B cell (primary cell): ENCODE results near the gene SLC45A3.
"Not testable (repeated sequence)": the region's sequence is repeated elsewhere in the genome, so short reads cannot be mapped to it uniquely, and the experiment has no call there.

ENCODE experiments used
- CTCF ChIP-seq: fragments of 200-600 bp; IDR thresholded peaks from one replicate; pipeline ENCODE4 v1.8.0; 2022; ENCODE audit warnings: antibody characterized with exemption, mild to moderate bottlenecking
- EZH2 ChIP-seq: IDR thresholded peaks from 2 replicates; pipeline ENCODE4 v1.6.1; 2012; ENCODE audit warnings: borderline replicate concordance, low read depth, mild to moderate bottlenecking, moderate library complexity, low read length; ENCODE audit not compliant: insufficient read depth, poor library complexity, severe bottlenecking

- not testable (repeated sequence) for TF ChIP-seq CTCF, EZH2
These were observed 40.4 kb upstream of the SLC45A3 start for GRCh38 chr1:205720740-205721139.
